HepG2 (cell line): Measurements from ENCODE around the gene CTSA. TPM values are rescaled to one million over a fixed set of nuclear protein-coding genes. Genes with fewer than 3 reads are reported as not detected.

Experiments
- ATF1 ChIP-seq: IDR thresholded peaks from 2 replicates; pipeline ENCODE4 v1.6.1; 2016; ENCODE audit warnings: mild to moderate bottlenecking, control low read depth
- EHMT2 ChIP-seq: fragments of 200-600 bp; sonication (generic); IDR thresholded peaks from 2 replicates; pipeline ENCODE4 v1.7.0; 2017; ENCODE audit warnings: antibody characterized with exemption, low read depth, low read length, borderline replicate concordance
- ELK4 ChIP-seq: sonication (generic); formaldehyde crosslinking; IDR thresholded peaks from 2 replicates; pipeline ENCODE4 v1.9.0; 2021; ENCODE audit warnings: missing genetic modification reagents, borderline replicate concordance
- ETV5 ChIP-seq: IDR thresholded peaks from 2 replicates; pipeline ENCODE4 v1.6.1; 2018; ENCODE audit warnings: missing biosample characterization, missing genetic modification reagents, inconsistent platforms, borderline replicate concordance
- GTF2F1 ChIP-seq: fragments of 150-350 bp; IDR thresholded peaks from 2 replicates; pipeline ENCODE4 v1.6.1; 2014; ENCODE audit warnings: low read length
- HIVEP1 ChIP-seq: sonication (generic); formaldehyde crosslinking; IDR thresholded peaks from 2 replicates; pipeline ENCODE4 v1.4.0; 2020; ENCODE audit warnings: mild to moderate bottlenecking, missing genetic modification reagents
- HNRNPUL1 ChIP-seq: fragments of 200-400 bp; formaldehyde crosslinking; IDR thresholded peaks from 2 replicates; pipeline ENCODE4 v1.6.1; 2017; ENCODE audit warnings: low read depth, mild to moderate bottlenecking, low read length, moderate library complexity
- HOXA3 ChIP-seq: sonication (generic); formaldehyde crosslinking; IDR thresholded peaks from 2 replicates; pipeline ENCODE4 v1.5.0; 2020; ENCODE audit warnings: missing genetic modification reagents
- KLF6 ChIP-seq: IDR thresholded peaks from 2 replicates; pipeline ENCODE4 v1.8.0; 2016; ENCODE audit warnings: missing biosample characterization, missing genetic modification reagents
- MIER2 ChIP-seq: IDR thresholded peaks from 2 replicates; pipeline ENCODE4 v1.6.1; 2016; ENCODE audit warnings: missing biosample characterization, missing genetic modification reagents
- NCOR1 ChIP-seq: fragments of 200-600 bp; sonication (generic); IDR thresholded peaks from 2 replicates; pipeline ENCODE4 v1.7.0; 2017; ENCODE audit warnings: antibody characterized with exemption, low read length, borderline replicate concordance
- POLR2AphosphoS5 ChIP-seq: IDR thresholded peaks from 2 replicates; pipeline ENCODE4 v1.6.1; 2012; ENCODE audit warnings: low read depth, low read length
- SMAD1 ChIP-seq: sonication (generic); formaldehyde crosslinking; IDR thresholded peaks from 2 replicates; pipeline ENCODE4 v1.4.0; 2020; ENCODE audit warnings: missing genetic modification reagents, low read depth, mild to moderate bottlenecking, borderline replicate concordance
- SOX13 ChIP-seq, 3 experiments: fragments of 450-650 bp in 1 of 3; sonication (generic) in 1 of 3; formaldehyde crosslinking in 1 of 3; IDR thresholded peaks in 2 of 3; conservative IDR thresholded peaks in 1 of 3; 2 replicates each; pipeline versions ENCODE4 v1.5.0 to v1.6.1; 2016 to 2020; ENCODE audit warnings: antibody characterized with exemption in 1 of 3, mild to moderate bottlenecking in 1 of 3, missing compliant biosample characterization in 1 of 3, missing genetic modification reagents in 1 of 3, moderate library complexity in 1 of 3
- ZBTB1 ChIP-seq: sonication (generic); formaldehyde crosslinking; IDR thresholded peaks from 2 replicates; pipeline ENCODE4 v1.4.0; 2020; ENCODE audit warnings: missing genetic modification reagents, borderline replicate concordance
- ZNF136 ChIP-seq: sonication (generic); formaldehyde crosslinking; IDR thresholded peaks from 2 replicates; pipeline ENCODE4 v1.8.1; 2022; ENCODE audit warnings: low read depth, mild to moderate bottlenecking, moderate library complexity, missing genetic modification reagents
- ZNF263 ChIP-seq: sonication (generic); formaldehyde crosslinking; IDR thresholded peaks from 2 replicates; pipeline ENCODE4 v1.4.0; 2020; ENCODE audit warnings: missing genetic modification reagents
- ZNF782 ChIP-seq: sonication (generic); formaldehyde crosslinking; IDR thresholded peaks from 2 replicates; pipeline ENCODE4 v1.4.0; 2020; ENCODE audit warnings: missing genetic modification reagents, mild to moderate bottlenecking, borderline replicate concordance
- ZSCAN21 ChIP-seq: sonication (generic); formaldehyde crosslinking; IDR thresholded peaks from 2 replicates; pipeline ENCODE4 v1.8.0; 2022; ENCODE audit warnings: mild to moderate bottlenecking, missing genetic modification reagents, moderate library complexity, borderline replicate concordance
- polyA plus RNA-seq, 8 experiments: library from polyadenylated mRNA; depleted of rRNA in 3 of 8; stranded (reverse) in 7 of 8; unstranded in 1 of 8; fragments of >200 nt; fragmentation: Illumina TruSeq in 4 of 8; extraction: Trizol in 4 of 8; gene quantifications; 2 replicates each; pipeline versions ENCODE4 v1.2.1 to v1.2.3, GENCODE V29; 2011 to 2016; ENCODE audit warnings: low read depth in 4 of 8, missing spikeins in 1 of 8, mixed read lengths in 1 of 8; ENCODE audit not compliant: insufficient read depth in 1 of 8
- total RNA-seq, 5 experiments: library from RNA; depleted of rRNA; stranded (reverse); fragments of >200 nt; fragmentation: Illumina TruSeq; extraction: Trizol; gene quantifications; 2 replicates each; pipeline ENCODE4 v1.2.3, GENCODE V29; 2016; ENCODE audit warnings: low read depth in 1 of 5
- TF ChIP-seq, protein P1 (sequence below): sonication (generic); formaldehyde crosslinking; IDR thresholded peaks from 2 replicates; pipeline ENCODE4 v1.5.0; 2020; ENCODE audit warnings: mild to moderate bottlenecking, missing genetic modification reagents
- TF ChIP-seq, protein P2 (sequence below): sonication (generic); formaldehyde crosslinking; IDR thresholded peaks from 2 replicates; pipeline ENCODE4 v1.8.0; 2022; ENCODE audit warnings: missing genetic modification reagents, mild to moderate bottlenecking, inconsistent platforms, borderline replicate concordance

Gene CTSA
- total and polyA plus RNA-seq, 2 of the 13 experiments (the other 11 are each of a cell fraction or from before 2014, with no cell fraction given), result 202 to 231 TPM

DNA sequence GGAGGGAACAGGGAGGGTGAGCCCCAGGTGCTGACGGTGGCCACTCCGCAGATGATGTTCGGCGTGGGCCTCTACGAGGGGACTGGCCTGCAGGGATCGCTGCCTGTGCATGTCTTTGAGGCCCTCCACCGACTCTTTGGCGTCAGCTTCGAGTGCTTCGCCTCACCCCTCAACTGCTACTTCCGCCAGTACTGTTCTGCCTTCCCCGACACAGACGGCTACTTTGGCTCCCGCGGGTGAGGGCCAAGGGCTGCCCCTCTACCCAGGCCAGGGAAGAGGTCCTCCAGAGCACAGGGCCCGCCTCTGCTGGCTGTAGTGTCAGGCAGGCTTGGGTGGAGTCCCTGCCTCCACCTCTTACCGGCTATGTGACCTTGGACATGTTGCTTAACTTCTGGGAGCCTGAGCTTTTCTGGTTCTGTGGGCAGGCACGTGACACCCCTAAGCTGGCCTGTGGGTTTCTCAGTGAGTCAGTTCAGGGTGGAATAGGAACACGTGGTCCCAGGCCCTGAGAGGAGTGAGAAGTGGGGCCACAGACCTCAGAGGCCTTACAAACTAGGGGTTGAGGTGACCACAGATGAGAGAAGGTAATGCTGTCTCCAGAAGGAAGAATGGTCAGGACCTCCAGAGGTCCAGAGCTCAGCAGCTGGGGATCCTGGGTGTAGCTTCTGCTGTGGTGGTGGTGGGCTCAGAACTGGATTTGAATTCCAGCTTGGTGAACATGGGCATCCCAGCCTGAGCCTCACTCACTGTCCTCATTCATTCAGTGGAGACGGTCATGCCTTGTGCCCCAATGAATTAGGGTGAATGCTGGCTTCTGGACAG lies 55.2 kb downstream of the CTSA start (continued):
- no peak; the same call in 1 of the 2 replicates for TF ChIP-seq SOX13 (IDR thresholded peaks at IDR 0.05)
- peak in 1 of 2 experiments; percentile 86; a peak in 2 of 4 replicates for TF ChIP-seq SOX13 (CRISPR knock-in tag; conservative IDR thresholded peaks at IDR 0.05 in 1 of 2, IDR thresholded peaks at IDR 0.05 in 1 of 2)
- peak; percentile 59; the same call in 1 of the 2 replicates for TF ChIP-seq POLR2AphosphoS5
- TF ChIP-seq NCOR1, result peak; percentile 78; the same call in 1 of the 2 replicates
- no peak for TF ChIP-seq ZBTB1 (CRISPR knock-in tag)
- peak; percentile 14 for TF ChIP-seq ZNF263 (CRISPR knock-in tag)
- TF ChIP-seq ZNF782, result peak; percentile 99
- peak; percentile 79 for TF ChIP-seq MIER2 (CRISPR knock-in tag)
- TF ChIP-seq HIVEP1 (CRISPR knock-in tag), result peak; percentile 88
- no peak for TF ChIP-seq ATF1 (CRISPR knock-in tag)
- peak; percentile 66; the same call in 1 of the 2 replicates for TF ChIP-seq ZSCAN21 (CRISPR knock-in tag)
- TF ChIP-seq GTF2F1, result peak; percentile 62; the same call in 1 of the 2 replicates
- TF ChIP-seq HOXA3 (CRISPR knock-in tag), result peak; percentile 93
- peak; percentile 92; the same call in 1 of the 2 replicates for TF ChIP-seq ZNF136
- no peak for TF ChIP-seq HNRNPUL1
- no peak for TF ChIP-seq ELK4 (CRISPR knock-in tag)
- TF ChIP-seq ETV5, result 0 out of 2 replicates have a peak, but pooled peaks have one; percentile 19
- TF ChIP-seq SMAD1 (CRISPR knock-in tag), result no peak; the same call in 1 of the 2 replicates
- TF ChIP-seq EHMT2, result no peak
- TF ChIP-seq KLF6 (CRISPR knock-in tag), result peak; percentile 96
- TF ChIP-seq, protein P1, sequence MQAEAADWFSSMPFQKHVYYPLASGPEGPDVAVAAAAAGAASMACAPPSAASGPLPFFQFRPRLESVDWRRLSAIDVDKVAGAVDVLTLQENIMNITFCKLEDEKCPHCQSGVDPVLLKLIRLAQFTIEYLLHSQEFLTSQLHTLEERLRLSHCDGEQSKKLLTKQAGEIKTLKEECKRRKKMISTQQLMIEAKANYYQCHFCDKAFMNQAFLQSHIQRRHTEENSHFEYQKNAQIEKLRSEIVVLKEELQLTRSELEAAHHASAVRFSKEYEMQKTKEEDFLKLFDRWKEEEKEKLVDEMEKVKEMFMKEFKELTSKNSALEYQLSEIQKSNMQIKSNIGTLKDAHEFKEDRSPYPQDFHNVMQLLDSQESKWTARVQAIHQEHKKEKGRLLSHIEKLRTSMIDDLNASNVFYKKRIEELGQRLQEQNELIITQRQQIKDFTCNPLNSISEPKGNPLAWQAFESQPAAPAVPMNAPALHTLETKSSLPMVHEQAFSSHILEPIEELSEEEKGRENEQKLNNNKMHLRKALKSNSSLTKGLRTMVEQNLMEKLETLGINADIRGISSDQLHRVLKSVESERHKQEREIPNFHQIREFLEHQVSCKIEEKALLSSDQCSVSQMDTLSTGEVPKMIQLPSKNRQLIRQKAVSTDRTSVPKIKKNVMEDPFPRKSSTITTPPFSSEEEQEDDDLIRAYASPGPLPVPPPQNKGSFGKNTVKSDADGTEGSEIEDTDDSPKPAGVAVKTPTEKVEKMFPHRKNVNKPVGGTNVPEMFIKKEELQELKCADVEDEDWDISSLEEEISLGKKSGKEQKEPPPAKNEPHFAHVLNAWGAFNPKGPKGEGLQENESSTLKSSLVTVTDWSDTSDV, result peak; percentile 76; the same call in 1 of the 2 replicates
- TF ChIP-seq, protein P2, sequence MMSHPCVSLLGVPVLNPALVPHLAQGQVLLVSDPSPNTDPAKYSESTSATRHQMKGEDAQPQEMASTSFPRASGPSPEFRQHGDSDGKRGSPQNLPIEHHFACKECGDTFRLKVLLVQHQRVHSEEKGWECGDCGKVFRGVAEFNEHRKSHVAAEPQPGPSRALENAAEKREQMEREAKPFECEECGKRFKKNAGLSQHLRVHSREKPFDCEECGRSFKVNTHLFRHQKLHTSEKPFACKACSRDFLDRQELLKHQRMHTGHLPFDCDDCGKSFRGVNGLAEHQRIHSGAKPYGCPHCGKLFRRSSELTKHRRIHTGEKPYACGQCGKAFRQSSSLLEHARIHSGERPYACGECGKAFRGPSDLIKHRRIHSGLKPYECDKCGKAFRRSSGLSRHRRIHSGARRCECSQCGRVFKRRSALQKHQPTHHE (CRISPR knock-in tag), result peak; percentile 92; the same call in 1 of the 2 replicates
